ENCODE measurements around the gene C16orf95.
A peak's percentile ranks its signal among the peaks of the same experiment; 100 is the strongest.

C16orf95 gene

GRCh38 chr16:87330646-87331045 is 13.5 kb upstream of the C16orf95 start:
- no peak for DNase-seq

- DNase-seq: no peak
These were observed 13.0 kb upstream of the C16orf95 start for GRCh38 chr16:87330257-87330624.

GRCh38 chr16:87329436-87330256 is 12.5 kb upstream of the C16orf95 start:
- DNase-seq: no peak

DNA sequence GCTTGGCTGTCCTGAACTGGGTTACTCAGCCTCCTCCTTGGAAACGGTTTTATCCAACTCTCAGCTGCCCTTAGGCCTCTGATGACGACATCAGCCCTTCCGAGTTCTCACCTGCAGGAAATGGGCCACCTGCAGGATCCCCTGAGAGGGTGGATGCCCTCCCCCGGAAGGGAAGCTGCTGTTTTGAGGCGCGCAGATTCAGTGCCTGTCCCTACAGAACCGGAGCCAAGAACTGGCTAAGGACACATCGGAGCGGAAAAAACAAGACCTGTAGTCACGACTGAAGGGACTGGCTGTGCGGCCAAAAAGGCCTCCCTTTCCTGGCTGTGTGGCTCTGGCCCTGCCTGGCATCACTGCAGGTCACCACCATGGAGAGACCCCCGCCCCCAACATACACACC is 11.7 kb upstream of the C16orf95 start:
- no peak for DNase-seq

DNA sequence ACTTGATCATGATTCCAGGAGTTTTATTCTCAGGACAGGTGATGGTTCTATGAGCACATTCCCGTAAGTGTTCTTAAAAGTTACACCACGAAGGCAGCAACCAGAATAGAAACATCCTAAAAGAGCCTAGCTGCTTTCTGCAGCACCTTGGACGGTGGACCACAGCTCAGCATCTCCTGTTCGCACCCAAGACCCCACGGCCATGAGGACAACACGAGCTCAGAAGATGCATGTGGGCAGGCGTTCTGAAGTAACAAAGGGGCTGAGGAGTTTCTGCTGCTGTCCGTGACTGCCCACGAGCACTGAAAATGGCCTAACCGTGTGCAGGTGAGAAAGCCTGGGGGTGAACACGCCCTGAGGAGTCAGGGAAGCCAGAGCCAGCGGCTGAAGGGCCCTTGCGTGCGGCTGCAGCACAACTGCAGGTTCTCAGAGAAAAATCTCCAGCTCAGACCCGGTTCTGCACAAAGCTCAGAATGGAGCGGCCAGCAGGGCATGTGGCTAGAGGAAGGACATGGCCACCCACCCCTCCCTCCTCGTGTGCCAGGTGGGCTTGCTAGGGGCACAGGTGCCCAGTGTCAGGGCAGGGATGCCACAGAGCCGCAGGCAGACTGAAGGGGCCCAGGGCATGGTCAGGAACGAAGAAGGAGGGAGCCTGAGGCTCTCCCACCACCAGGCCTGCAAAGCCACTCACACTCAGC is 10.8 kb upstream of the C16orf95 start:
- DNase-seq: no peak

GRCh38 chr16:87326151-87326571 is 9.0 kb upstream of the C16orf95 start:
- no peak for DNase-seq

DNA sequence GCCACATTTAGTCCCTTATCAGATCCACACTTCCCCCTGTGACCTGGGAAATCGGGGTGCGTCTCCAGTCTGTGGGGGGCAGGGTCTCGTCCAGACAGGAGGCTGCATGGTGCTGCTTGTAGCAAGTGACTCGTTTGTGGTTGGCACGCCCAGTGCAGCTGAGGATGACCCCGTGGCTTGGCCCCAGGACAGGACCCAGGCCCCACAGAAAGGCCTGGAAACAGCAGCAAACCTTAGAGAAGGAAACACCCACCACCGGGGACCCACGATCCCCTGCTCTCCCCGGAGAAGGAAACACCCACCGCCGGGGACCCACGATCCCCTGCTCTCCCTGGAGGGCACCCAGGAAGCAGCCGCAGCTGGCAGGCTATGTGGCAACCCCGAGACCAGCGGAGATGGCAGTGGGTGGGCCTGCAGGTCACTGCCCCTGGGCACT is 8.2 kb upstream of the C16orf95 start:
- no peak for DNase-seq

DNA sequence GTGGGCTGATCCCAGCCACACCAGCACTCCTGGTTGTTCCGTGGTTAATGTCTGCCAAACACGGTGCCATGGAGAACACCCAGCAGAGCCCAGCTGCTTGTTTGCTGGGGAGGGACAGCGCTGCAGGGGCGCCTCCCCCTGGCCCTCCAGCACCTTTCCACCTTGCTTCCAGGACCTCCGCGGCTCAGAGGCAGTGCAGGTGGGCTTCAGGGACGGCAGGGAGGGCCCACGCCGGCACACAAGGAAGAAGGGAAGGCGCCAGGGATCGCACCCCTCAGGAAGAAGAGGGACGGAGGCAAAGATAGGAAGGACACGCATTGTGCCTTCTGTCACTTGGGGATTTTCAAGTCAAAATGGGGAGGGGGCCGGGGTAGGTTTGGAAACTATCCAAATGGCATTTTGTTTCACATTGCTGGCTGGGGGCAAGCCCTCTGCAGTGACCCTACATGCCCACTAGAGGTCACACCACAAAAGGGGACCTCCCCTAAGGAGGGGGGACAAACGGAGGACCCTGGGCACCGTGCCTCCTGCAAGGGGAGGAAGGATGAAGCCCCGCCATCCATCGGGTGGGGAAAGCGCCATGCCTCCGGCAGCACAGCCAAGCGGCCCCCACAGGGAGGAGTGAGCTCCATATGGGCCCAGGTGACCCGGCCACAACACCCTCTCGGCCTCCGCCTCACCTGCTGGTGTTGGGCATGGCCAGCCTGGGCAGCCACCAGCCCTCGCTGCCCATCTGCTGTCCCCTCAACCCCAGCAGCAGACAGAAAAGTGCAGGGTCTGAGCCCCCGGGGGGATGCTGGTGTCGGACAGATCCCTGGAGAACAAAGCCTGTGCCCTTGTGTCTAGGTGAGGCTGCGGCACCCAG is 7.5 kb upstream of the C16orf95 start:
- peak; percentile 58 for DNase-seq

DNA sequence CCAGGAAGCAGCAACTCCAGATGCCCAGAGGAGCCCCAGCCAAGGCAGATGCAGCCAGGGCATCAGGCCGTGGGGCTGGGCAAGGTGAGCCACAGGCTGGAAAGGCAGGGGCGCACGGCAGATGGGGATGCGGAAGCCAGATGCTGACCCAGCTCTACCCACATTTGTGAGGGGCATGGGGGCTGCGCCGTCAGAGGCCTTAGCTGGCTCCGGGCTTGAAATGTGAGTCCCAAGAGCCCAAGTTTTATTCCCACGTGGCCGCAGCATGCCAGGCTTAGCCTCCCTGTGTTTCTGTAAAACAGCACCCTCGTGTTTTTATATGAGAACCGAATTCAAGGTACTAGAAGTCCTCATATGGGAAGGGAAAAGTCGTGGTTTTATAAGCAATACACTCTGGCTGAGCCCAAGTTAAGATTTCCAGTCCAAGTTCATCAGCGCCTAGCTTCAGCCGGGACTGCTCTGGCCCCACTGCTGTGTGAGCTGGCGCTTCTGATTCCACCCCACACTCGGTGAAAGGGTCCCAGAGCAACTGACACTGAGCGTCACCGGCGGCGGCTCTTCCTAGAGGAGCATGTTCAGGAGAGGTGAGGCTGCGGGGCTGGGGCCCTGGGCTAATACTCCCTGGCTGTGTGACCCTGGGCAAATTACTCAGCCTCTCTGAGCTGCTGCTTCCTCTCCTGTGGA is 6.7 kb upstream of the C16orf95 start:
- DNase-seq: no peak

GRCh38 chr16:87322833-87323726 is 5.9 kb upstream of the C16orf95 start:
- no peak for DNase-seq

GRCh38 chr16:87322360-87322759 is 5.2 kb upstream of the C16orf95 start:
- DNase-seq: no peak

GRCh38 chr16:87321336-87322107 is 4.3 kb upstream of the C16orf95 start:
- DNase-seq: no peak

- no peak for DNase-seq
These were observed 3.5 kb upstream of the C16orf95 start for GRCh38 chr16:87320510-87321227.

- no peak for DNase-seq
These were observed 2.9 kb upstream of the C16orf95 start for GRCh38 chr16:87319997-87320491.

DNA sequence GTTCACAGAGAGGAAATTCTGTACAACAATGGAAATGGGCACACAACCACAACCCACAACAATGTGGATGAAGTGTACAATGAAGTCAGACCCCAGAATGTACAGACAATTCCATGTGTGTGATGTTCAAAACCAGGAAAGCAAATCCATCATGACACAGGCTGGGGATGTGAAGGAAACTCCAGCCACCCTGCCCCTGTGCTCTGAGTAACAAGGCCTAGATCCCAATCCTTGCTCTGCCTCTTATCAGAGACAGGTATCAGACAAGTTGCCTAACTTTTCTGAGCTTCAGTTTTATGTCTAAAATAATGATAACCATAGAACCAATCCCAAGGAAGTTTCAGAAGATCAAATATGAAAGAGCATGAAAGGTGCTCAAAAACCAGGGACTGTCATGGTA is 1.8 kb upstream of the C16orf95 start:
- no peak for DNase-seq

- DNase-seq: no peak
These were observed 805 bp upstream of the C16orf95 start for GRCh38 chr16:87317750-87318644.

GRCh38 chr16:87316450-87316922 is 706 bp downstream of the C16orf95 start:
- DNase-seq: no peak

GRCh38 chr16:87314990-87315420 is 2.2 kb downstream of the C16orf95 start:
- DNase-seq: no peak

DNA sequence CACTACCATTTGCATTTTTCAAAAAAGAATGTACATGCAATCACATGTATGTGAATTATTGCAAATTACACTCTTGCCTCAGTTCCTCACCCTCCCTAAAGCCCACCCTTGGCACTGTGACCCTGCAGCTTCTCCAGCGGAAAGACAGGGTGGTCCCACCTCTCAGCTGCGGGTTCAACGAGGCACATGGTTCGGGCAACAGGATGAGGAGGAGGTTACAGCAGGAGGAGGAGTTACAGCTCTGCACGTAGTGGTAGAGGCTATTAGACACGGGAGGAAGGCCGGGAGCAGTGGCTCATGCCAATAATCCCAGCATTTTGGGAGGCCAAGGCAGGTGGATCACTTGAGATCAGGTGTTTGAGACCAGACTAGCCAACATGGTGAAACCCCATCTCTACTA is 5.2 kb downstream of the C16orf95 start:
- no peak for DNase-seq
